Stimulated activated CD8-positive, alpha-beta memory T cell treated with anti-CD3 and anti-CD28 coated beads, Interleukin-7, amount 100 ng/mL, for 4 hours (primary cell): ENCODE data around the gene MAGEA9B.
"Not testable (repeated sequence)": the region's sequence is repeated elsewhere in the genome, so short reads cannot be mapped to it uniquely, and the experiment has no call there.

ENCODE experiments used
- DNase-seq, 2 donors: peaks; one replicate each; pipeline ENCODE4 v3.0.0-alpha.2; 2020; ENCODE audit warnings: low read depth in 2 of 2

The MAGEA9B gene

GRCh38 chrX:149587359-149587758 lies at the start of gene MAGEA9B:
Gene MAGEA9B (minus strand): TSS chrX:149587459. CDS start chrX:149583179, 4,280 bp downstream.
- not testable (repeated sequence) for DNase-seq

DNA sequence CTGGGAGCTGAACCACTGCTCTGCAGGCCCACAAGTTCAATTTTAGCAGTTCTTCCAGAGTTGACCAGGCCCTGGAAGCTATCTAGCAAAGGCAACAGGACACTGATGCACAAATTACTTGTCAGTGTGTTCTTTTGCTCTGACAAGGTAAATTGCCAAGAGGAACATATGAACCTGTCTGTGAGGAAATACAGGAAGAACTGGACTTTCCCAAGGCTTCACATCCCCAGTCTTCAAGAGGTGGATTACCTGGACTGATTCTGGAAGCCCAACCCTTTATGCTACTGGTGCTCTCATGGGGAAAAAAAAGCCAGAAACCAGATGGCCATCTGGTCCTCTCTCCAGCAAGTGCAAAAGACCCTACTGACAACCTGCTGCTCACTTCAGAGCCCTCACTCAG lies 46.3 kb upstream of the MAGEA9B start:
- DNase-seq, result no peak

GRCh38 chrX:149631234-149632165 lies 44.2 kb upstream of the MAGEA9B start, which contains the start of gene TMEM185A:
Gene TMEM185A (minus strand): TSS chrX:149631792. CDS start chrX:149631580, 212 bp downstream.
- peak; percentile 41 to 67 for DNase-seq

DNA sequence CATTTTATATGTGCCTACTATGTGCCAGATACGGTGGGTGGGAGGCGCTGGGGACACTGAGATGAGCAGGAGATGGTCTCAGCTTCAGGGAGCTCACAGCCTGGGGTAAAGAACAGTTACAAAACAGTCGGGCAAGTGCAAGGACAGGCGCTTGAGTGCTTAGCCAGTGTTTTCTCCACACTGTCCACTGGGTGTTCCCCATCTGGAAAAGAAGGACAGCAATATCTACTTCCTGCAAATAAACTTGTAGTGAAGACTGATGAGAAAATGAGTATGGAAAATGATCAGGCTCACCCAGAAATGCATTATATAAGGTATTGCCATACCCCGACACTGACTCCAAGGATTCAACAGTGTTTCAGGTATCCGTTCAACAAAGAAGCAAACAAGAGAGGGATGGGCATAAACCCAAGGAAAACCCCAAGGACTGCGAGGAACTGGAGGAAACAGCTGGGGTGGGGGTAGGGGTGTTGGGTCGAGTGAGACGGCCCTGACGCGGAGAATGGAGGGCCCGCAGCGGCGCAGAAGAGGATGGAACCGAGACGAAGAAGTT lies 43.5 kb upstream of the MAGEA9B start:
- no peak for DNase-seq

DNA sequence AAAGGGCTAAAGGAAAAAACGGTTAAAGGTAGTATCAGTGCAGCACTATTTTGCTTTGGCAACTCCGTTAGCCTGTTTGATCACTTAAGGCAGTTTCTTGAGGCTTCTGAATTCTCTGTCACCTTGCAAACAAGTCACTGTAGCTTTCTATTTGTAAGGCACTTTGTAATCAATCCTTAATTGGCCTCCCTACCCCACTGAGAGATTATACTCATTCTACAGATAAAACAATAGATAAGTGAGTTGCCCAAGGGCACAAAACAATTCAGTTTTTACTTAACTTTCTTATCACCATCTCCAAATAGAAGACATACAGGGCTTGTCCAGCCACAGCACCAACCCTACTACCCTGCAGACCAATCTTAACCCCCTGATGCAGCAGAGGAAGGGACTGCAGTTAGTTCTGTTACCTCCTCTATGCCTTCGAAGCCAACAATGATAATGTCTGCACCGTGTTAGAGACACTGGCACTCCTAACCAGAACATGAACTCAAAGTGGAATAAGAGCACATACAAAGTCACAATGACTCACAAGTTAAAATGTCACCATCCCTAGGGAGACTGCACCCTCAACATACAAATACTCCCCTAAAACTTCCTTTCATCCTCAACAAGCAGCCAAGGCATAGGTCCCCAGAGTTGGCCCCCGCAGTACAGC lies 42.6 kb upstream of the MAGEA9B start:
- DNase-seq, result no peak

- no peak for DNase-seq
These were observed 41.5 kb upstream of the MAGEA9B start for GRCh38 chrX:149628768-149629167.

GRCh38 chrX:149628280-149628679 lies 41.0 kb upstream of the MAGEA9B start:
- no peak for DNase-seq

GRCh38 chrX:149626829-149627228 lies 39.6 kb upstream of the MAGEA9B start:
- not testable (repeated sequence) for DNase-seq

GRCh38 chrX:149619662-149620061 lies 32.4 kb upstream of the MAGEA9B start:
- DNase-seq, result not testable (repeated sequence)

DNA sequence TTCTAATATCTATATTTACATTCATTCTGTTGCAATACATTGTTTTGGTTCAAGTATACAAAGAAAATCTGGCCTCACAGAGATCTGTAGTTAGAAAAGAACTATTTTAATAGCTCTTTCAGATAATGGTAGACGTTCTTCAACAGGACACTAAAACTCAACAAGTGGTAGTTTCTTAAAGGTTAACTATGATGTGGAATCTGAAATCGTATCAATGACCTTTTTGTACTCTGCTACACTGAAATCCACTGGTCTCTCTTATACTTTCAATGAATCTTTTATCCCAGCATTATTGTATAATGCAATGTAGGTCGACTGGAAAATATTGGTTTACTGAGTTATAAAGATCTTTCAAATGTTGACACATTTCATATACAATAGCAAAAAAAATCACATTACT lies 31.6 kb upstream of the MAGEA9B start:
- no peak for DNase-seq

DNA sequence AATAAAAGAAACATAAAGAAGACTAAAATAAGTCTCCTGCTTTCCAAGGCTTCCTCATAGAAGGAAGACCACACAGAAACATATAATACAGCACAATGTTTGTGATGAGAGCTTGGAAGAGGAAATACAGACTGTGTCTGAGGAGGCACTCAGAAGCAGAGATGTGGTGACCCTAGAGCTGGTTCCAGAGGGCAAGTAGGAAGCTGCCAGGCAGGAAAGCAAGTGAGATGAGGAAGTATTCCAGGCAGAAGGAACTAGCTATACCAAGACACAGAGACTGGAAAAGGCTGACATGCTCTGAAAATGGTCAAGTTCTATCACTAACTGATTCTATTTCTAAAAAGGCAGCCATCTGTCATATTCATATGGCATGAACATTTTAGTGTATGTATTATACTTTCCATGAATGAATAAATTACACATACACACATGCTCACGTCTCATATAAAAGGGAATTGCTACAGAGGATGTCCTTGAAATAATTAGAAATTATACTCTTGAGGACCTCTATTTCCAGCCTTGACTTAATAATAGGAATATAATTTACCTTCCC lies 24.4 kb upstream of the MAGEA9B start:
- no peak for DNase-seq

GRCh38 chrX:149610511-149610910 lies 23.3 kb upstream of the MAGEA9B start:
- no peak for DNase-seq

- no peak for DNase-seq
These were observed 20.4 kb upstream of the MAGEA9B start for GRCh38 chrX:149607699-149608098.

DNA sequence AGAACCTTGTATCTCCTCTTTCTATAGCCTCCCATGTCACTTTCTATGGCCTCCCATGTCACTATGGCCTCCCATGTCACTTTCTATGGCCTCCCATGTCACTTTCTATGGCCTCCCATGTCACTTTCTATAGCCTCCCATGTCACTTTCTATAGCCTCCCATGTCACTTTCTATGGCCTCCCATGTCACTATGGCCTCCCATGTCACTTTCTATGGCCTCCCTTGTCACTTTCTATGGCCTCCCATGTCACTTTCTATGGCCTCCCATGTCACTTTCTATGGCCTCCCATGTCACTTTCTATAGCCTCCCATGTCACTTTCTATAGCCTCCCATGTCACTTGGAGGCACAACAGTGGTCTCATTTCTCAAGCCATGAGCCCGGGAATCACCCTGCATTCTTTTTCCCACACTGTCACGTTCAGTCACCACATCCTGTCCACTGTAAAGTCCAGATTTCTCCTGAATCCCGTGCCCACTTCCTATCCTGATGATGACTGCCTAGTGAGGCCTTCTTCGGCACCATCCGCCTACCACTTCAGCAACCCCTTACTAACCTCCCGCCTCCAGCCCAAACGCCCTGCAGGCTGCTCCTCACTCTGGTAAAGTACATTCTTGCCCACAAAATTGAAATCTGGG lies 18.1 kb upstream of the MAGEA9B start:
- DNase-seq, result not testable (repeated sequence)

- not testable (repeated sequence) for DNase-seq
These were observed 11.3 kb upstream of the MAGEA9B start for GRCh38 chrX:149598603-149599002.

- DNase-seq, result not testable (repeated sequence)
These were observed 8.7 kb upstream of the MAGEA9B start for GRCh38 chrX:149595943-149596342.

DNA sequence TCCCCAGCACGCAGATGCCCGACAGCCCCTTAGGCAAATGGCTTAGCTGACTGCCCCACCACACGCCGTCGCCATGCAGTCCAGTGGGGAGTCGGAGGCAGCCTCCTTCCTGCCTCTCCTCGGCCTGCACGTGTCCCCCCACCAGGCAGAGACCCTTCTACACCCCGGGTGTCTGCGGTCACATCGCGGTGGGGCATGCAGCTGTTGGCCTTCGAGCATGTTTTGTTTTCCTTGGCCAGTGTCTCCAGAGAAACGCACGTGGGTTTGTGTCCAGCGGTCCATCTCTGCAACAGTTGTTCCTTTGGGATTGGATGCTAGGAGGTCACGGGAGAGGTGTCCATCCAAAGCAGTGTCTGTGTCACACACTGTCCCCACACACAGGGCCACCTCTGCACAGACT lies 8.0 kb upstream of the MAGEA9B start, which contains the start of gene HSFX2:
Gene HSFX2 (minus strand): TSS at position 101 of the 400 bp plus-strand sequence. CDS start 614 bp downstream, outside the sequence.
- not testable (repeated sequence) for DNase-seq

DNA sequence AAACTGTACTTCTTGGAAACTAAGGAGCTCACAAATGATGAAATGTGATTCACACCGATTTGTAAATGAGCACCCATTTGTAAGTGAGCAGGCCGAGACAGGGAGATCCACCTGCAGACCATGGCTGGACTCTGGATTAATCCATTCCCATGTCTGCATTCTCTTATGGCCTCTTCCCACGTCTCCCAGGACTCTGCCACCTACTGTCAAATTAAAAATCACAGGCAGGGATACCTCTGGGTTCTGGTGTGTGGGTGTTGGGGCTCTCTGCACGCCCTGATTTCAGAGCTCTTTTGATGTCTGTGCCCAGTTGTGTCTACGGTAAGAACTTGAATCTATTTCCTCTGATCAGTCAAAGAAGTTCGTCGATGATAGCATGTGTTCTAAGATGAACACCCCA lies 3.7 kb upstream of the MAGEA9B start:
- not testable (repeated sequence) for DNase-seq

GRCh38 chrX:149585631-149586030 lies 1.6 kb downstream of the MAGEA9B start:
- DNase-seq, result not testable (repeated sequence)

DNA sequence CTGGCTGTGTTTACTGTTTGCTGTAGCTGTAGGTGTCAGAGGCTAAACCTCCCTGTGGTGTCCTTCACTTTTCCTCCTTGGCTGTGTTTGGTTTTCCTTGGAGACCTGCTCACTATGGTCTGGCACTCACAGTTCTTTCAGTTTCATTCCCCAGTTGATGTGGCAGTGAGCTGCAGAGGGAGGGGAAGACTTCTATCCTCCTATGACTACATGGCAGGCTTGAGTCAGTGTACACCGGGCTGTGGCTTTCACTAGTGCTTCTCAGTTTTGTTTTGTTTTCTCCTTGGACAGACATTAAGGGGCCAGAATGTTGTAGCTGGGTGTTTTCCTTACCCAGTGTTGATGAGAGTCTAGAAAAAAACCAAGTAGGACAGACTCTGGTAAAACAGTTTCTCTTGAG lies 13.8 kb downstream of the MAGEA9B start:
- not testable (repeated sequence) for DNase-seq

DNA sequence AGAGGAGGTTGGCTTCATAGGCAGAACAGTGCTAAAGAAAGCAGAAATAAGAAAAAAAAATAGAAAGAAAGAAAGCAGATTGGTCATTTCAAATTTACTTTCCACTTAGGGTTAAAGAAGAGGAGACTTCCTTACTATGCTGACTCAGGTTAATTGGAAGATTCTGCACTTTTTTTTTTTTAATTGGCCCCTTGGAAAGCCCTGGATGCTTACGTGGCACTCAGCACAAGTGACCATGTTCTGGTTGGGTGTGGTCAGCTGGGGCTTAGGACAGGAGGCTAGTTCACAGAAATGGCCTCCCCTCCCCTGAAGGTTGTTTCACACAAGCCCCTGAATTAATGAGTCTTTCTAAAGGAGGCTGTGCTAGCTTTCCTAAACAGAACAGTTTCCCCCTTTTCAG lies 14.5 kb downstream of the MAGEA9B start:
- no peak for DNase-seq
